ENCODE results near the gene NPY4R.
"Not testable (repeated sequence)": the region's sequence is repeated elsewhere in the genome, so short reads cannot be mapped to it uniquely, and the experiment has no call there.

- not testable (repeated sequence) for TF ChIP-seq CTCF (IDR thresholded peaks at IDR 0.05); POLR2A (IDR thresholded peaks at IDR 0.05); EP300 (IDR thresholded peaks at IDR 0.05; ENCODE audit: low read depth); POLR2AphosphoS5 (IDR thresholded peaks at IDR 0.05)
These were observed 50.5 kb downstream of the NPY4R start for GRCh38 chr10:46415291-46415690.

Measured in transverse colon (tissue), 4 donors.